ENCODE results near the gene USH2A.

DNA sequence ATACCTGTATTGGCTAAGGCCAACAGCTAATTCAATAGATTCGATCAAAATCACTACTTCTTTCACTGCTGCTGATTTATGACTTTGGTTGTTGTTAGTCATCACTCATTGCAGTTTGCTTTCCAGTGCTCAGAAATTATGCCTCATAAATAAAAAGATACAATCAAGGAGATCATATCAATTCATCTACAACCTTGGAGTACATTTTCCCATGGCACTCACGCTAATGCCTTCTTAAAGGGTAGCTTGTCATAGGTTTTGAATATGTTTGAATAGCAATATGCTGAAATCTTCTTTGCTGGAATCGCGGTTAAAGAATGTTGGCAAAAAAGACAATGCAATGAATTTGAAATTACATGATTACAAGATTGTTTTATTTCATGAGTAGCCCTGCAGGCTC, 766.2 kb downstream of the USH2A start:
- TF ChIP-seq, protein P1, sequence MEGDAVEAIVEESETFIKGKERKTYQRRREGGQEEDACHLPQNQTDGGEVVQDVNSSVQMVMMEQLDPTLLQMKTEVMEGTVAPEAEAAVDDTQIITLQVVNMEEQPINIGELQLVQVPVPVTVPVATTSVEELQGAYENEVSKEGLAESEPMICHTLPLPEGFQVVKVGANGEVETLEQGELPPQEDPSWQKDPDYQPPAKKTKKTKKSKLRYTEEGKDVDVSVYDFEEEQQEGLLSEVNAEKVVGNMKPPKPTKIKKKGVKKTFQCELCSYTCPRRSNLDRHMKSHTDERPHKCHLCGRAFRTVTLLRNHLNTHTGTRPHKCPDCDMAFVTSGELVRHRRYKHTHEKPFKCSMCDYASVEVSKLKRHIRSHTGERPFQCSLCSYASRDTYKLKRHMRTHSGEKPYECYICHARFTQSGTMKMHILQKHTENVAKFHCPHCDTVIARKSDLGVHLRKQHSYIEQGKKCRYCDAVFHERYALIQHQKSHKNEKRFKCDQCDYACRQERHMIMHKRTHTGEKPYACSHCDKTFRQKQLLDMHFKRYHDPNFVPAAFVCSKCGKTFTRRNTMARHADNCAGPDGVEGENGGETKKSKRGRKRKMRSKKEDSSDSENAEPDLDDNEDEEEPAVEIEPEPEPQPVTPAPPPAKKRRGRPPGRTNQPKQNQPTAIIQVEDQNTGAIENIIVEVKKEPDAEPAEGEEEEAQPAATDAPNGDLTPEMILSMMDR (IDR thresholded peaks at IDR 0.05; ENCODE audit: borderline replicate concordance, extremely low read depth, low read length, poor library complexity, severe bottlenecking): no peak
- no peak for TF ChIP-seq EZH2 (IDR thresholded peaks at IDR 0.05; ENCODE audit: borderline replicate concordance, low read depth, low read length, severe bottlenecking)

Measured in DND-41 (cell line).